ENCODE results near the gene C22orf39. TPM values are rescaled to one million over a fixed set of nuclear protein-coding genes. Genes with fewer than 3 reads are reported as not detected.

The C22orf39 gene
- total RNA-seq, 6 experiments from 2014 or later = 11.2 to 12.7 (median 12.2) TPM

GRCh38 chr22:19420321-19420720 lies 27.2 kb downstream of the C22orf39 start:
- H3K36me3 Mint-ChIP-seq (ENCODE audit: low read depth) = peaks cover 10% of the 10 kb centered on the region; the same call in 1 of the 2 replicates
- no peaks in the 10 kb centered on the region; the same call in 1 of the 2 replicates for H3K27me3 Mint-ChIP-seq (ENCODE audit: insufficient read depth)
- no peak for DNase-seq
- no peak overlapping the region for H3K27ac Mint-ChIP-seq
- no peak overlapping the region for H3K4me3 Mint-ChIP-seq
- TF ChIP-seq CTCF (IDR thresholded peaks at IDR 0.05) = no peak
- no peaks in the 10 kb centered on the region for H3K9me3 Mint-ChIP-seq
- peaks cover 34% of the 10 kb centered on the region for H3K4me1 Mint-ChIP-seq (ENCODE audit: low read depth)

- H3K4me1 Mint-ChIP-seq (ENCODE audit: low read depth) = peaks cover 34% of the 10 kb centered on the region
- peaks cover 5% of the 10 kb centered on the region; the same call in 1 of the 2 replicates for H3K36me3 Mint-ChIP-seq (ENCODE audit: low read depth)
- H3K4me3 Mint-ChIP-seq = no peak overlapping the region
These were observed 27.9 kb downstream of the C22orf39 start for GRCh38 chr22:19419464-19420178.

GRCh38 chr22:19419086-19419463 lies 28.4 kb downstream of the C22orf39 start:
- no peak for DNase-seq
- H3K9me3 Mint-ChIP-seq = no peaks in the 10 kb centered on the region
- peaks cover 31% of the 10 kb centered on the region for H3K4me1 Mint-ChIP-seq (ENCODE audit: low read depth)
- H3K27me3 Mint-ChIP-seq (ENCODE audit: insufficient read depth) = no peaks in the 10 kb centered on the region; the same call in 1 of the 2 replicates
- H3K27ac Mint-ChIP-seq = no peak overlapping the region
- no peak for TF ChIP-seq CTCF (IDR thresholded peaks at IDR 0.05)
- H3K36me3 Mint-ChIP-seq (ENCODE audit: low read depth) = peaks cover 5% of the 10 kb centered on the region; the same call in 1 of the 2 replicates
- no peak overlapping the region for H3K4me3 Mint-ChIP-seq

More at GRCh38 chr22:19419464-19420178, 27.9 kb downstream of the C22orf39 start:
- Mint-ChIP-seq H3K9me3 (no peaks in the 10 kb centered on the region), H3K27ac (no peak overlapping the region), H3K27me3 (ENCODE audit: insufficient read depth) (no peaks in the 10 kb centered on the region; the same call in 1 of the 2 replicates)
- DNase-seq = no peak
- no peak for TF ChIP-seq CTCF (IDR thresholded peaks at IDR 0.05)

GRCh38 chr22:19412923-19413322 lies 34.6 kb downstream of the C22orf39 start:
- H3K4me3 Mint-ChIP-seq = no peak overlapping the region
- H3K4me1 Mint-ChIP-seq (ENCODE audit: low read depth) = peaks cover 10% of the 10 kb centered on the region
- no peaks in the 10 kb centered on the region for H3K9me3 Mint-ChIP-seq
- H3K27ac Mint-ChIP-seq = no peak overlapping the region
- peaks cover 10% of the 10 kb centered on the region; the same call in 1 of the 2 replicates for H3K36me3 Mint-ChIP-seq (ENCODE audit: low read depth)
- DNase-seq = no peak
- TF ChIP-seq CTCF (IDR thresholded peaks at IDR 0.05) = no peak
- H3K27me3 Mint-ChIP-seq (ENCODE audit: insufficient read depth) = no peaks in the 10 kb centered on the region; the same call in 1 of the 2 replicates

- Mint-ChIP-seq H3K27me3 (ENCODE audit: insufficient read depth) (no peaks in the 10 kb centered on the region; the same call in 1 of the 2 replicates), H3K9me3 (no peaks in the 10 kb centered on the region), H3K4me3 (no peak overlapping the region), H3K27ac (no peak overlapping the region), H3K4me1 (ENCODE audit: low read depth) (peaks cover 10% of the 10 kb centered on the region), H3K36me3 (ENCODE audit: low read depth) (peaks cover 10% of the 10 kb centered on the region)
- no peak for TF ChIP-seq CTCF (IDR thresholded peaks at IDR 0.05)
- DNase-seq = no peak
These were observed 35.0 kb downstream of the C22orf39 start for GRCh38 chr22:19412478-19412877.

Measured in HFFc6 (cell line).